ENCODE data around the gene CABCOCO1.

DNA sequence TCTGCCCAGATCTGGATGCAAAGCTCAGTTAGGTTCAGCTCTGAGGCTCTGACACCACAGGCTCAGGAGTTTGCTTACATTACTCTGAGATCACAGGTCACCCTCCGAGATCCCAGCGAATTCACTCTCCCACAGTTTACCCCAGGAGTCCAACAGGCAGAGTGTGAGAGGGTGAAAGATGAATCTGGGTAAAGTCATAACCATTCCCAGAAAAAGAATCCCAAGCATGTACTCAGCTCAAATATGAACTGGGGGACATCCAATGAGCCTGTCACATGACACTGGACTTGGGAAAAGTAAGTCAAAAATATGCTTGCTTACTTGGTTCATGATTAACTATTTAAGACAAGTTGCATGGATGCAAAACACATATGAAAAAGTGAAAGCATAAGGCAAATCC, 128.5 kb downstream of the CABCOCO1 start:
- TF ChIP-seq HDGF (IDR thresholded peaks at IDR 0.05; ENCODE audit: borderline replicate concordance) (no peak), FOXA1 (IDR thresholded peaks at IDR 0.05) (no peak), SUZ12 (IDR thresholded peaks at IDR 0.05) (no peak), SP1 (IDR thresholded peaks at IDR 0.05) (no peak)
